K562 (cell line): ENCODE measurements around the gene SRGAP3. TPM values are rescaled to one million over a fixed set of nuclear protein-coding genes. Genes with fewer than 3 reads are reported as not detected.

Source experiments
- ATAC-seq: fragments of 200-7000 bp; cut with Tn5 transposase; 3 replicates; pipeline ENCODE4 v1.9.1; 2020; ENCODE audit warnings: moderate library complexity
- BruUV-seq: library from RNA; stranded (reverse); fragments of 400-500 nt; replicated peaks from 2 replicates; lab custom pipeline; 2021; lab: Mats Ljungman, UMichigan
- CTCF ChIA-PET: fragments of 300-600 bp; formaldehyde crosslinking; extraction: SDS; loops from one replicate; lab custom pipeline; 2021; ENCODE audit warnings: low intra/inter-chr PET ratio; lab: Yijun Ruan, JAX
- POLR2A ChIA-PET: fragments of 300-600, 350-650 bp; sonication (Branson Sonifier 250); formaldehyde crosslinking; extraction: SDS; loops from one replicate; lab custom pipeline; 2021; ENCODE audit warnings: antibody characterized with exemption, inconsistent platforms; lab: Yijun Ruan, JAX
- DNase-seq, 4 experiments: peaks; one replicate each; pipeline versions ENCODE4 v3.0.0 to v3.0.0-alpha.2; 2011 to 2018; ENCODE audit warnings: low spot score in 3 of 4, mixed read lengths in 3 of 4; ENCODE audit errors: extremely low read depth in 1 of 4
- FAIRE-seq: peaks from 2 replicates; lab custom pipeline; 2011; peaks lifted over from hg19 to GRCh38; lab: Jason Lieb, UNC
- H2AFZ ChIP-seq: 2 replicates; pipeline ENCODE4 v1.6.0; 2011; ENCODE audit warnings: low read depth, low read length, control low read depth, inconsistent platforms
- H3K27ac ChIP-seq: fragments of 200-600 bp; 3 replicates; pipeline ENCODE4 v1.8.0; 2011; ENCODE audit warnings: low read depth, mild to moderate bottlenecking, control low read depth, inconsistent platforms, low read length, moderate library complexity, mixed read lengths; ENCODE audit errors: extremely low read depth
- H3K27me3 ChIP-seq, 2 experiments: fragments of 300-600 bp in 1 of 2; 2 replicates in 1 of 2; 3 replicates in 1 of 2; pipeline versions ENCODE4 v1.6.0 to v1.8.0; 2011; ENCODE audit warnings: inconsistent platforms in 2 of 2, low read length in 2 of 2, mild to moderate bottlenecking in 1 of 2, mixed read lengths in 1 of 2, moderate library complexity in 1 of 2; ENCODE audit not compliant: control insufficient read depth in 2 of 2, insufficient read depth in 2 of 2
- H3K36me3 ChIP-seq: fragments of 300-600 bp; 3 replicates; pipeline ENCODE4 v1.8.0; 2011; ENCODE audit warnings: mild to moderate bottlenecking, low read length, inconsistent platforms; ENCODE audit not compliant: control insufficient read depth, insufficient read depth
- H3K4me1 ChIP-seq, 2 experiments: fragments of 200-600 bp in 1 of 2; replicated peaks in 1 of 2; 2 replicates in 1 of 2; 3 replicates in 1 of 2; pipeline versions ENCODE4 v1.5.1 to v1.8.0; 2011; ENCODE audit warnings: inconsistent platforms in 2 of 2, low read length in 2 of 2, mild to moderate bottlenecking in 1 of 2, mixed read lengths in 1 of 2, moderate library complexity in 1 of 2; ENCODE audit not compliant: control insufficient read depth in 2 of 2, insufficient read depth in 2 of 2
- H3K4me2 ChIP-seq: 2 replicates; pipeline ENCODE4 v1.6.1; 2011; ENCODE audit warnings: low read length, control low read depth, inconsistent platforms, mixed read lengths; ENCODE audit not compliant: insufficient read depth
- H3K4me3 ChIP-seq: fragments of 200-600 bp; sonication (generic), shearing (Covaris generic); 2 replicates; pipeline ENCODE4 v1.5.1; 2016; ENCODE audit warnings: control low read depth, inconsistent platforms
- H3K79me2 ChIP-seq: fragments of 200-600 bp; 3 replicates; pipeline ENCODE4 v1.8.0; 2011; ENCODE audit warnings: low read length, inconsistent platforms; ENCODE audit not compliant: control insufficient read depth, insufficient read depth
- H3K9ac ChIP-seq, 2 experiments: 2 replicates each; pipeline versions ENCODE4 v1.6.0 to v1.6.1; 2011; ENCODE audit warnings: low read depth in 2 of 2, low read length in 2 of 2, control low read depth in 1 of 2, inconsistent platforms in 1 of 2, mild to moderate bottlenecking in 1 of 2, mixed read lengths in 1 of 2; ENCODE audit not compliant: insufficient read depth in 1 of 2
- H3K9me1 ChIP-seq: one replicate; pipeline ENCODE4 v1.6.0; 2011; ENCODE audit warnings: inconsistent platforms, mild to moderate bottlenecking, low read length, moderate library complexity; ENCODE audit not compliant: control insufficient read depth, insufficient read depth
- H3K9me3 ChIP-seq: replicated peaks from 2 replicates; pipeline ENCODE4 v1.5.1; 2011; ENCODE audit warnings: low read depth, low read length, inconsistent platforms; ENCODE audit not compliant: control insufficient read depth, insufficient read depth
- H4K20me1 ChIP-seq: replicated peaks from 2 replicates; pipeline ENCODE4 v1.6.1; 2011; ENCODE audit warnings: low read length, inconsistent platforms, mixed read lengths; ENCODE audit not compliant: control insufficient read depth, insufficient read depth
- ELK3 ChIP-seq: fragments of 450-650 bp; formaldehyde crosslinking; IDR thresholded peaks from 2 replicates; pipeline ENCODE4 v1.4.0; 2020; ENCODE audit warnings: mild to moderate bottlenecking
- FOS ChIP-seq: IDR thresholded peaks from 3 replicates; pipeline ENCODE4 v1.6.1; 2011; ENCODE audit not compliant: insufficient read length; ENCODE audit errors: extremely low read depth
- HLTF ChIP-seq: fragments of 450-650 bp; IDR thresholded peaks from 2 replicates; pipeline ENCODE4 v1.6.1; 2016
- HNRNPUL1 ChIP-seq: fragments of 200-400 bp; formaldehyde crosslinking; IDR thresholded peaks from 2 replicates; pipeline ENCODE4 v1.6.1; 2017; ENCODE audit warnings: low read length
- NR2C2 ChIP-seq, 2 experiments: fragments of 200-800 bp in 1 of 2; sonication (Bioruptor generic) in 1 of 2; sonication (generic) in 1 of 2; formaldehyde crosslinking in 1 of 2; IDR thresholded peaks; 2 replicates each; pipeline versions ENCODE4 v1.6.1 to v1.8.0; 2016 to 2022; ENCODE audit warnings: mild to moderate bottlenecking in 1 of 2, missing compliant biosample characterization in 1 of 2, missing genetic modification characterization in 1 of 2, missing genetic modification reagents in 1 of 2
- SREBF2 ChIP-seq: sonication (generic); formaldehyde crosslinking; IDR thresholded peaks from 2 replicates; pipeline ENCODE4 v1.4.0; 2020; ENCODE audit warnings: mild to moderate bottlenecking, missing genetic modification reagents
- TBP ChIP-seq: optimal IDR thresholded peaks from 2 replicates; pipeline ENCODE3; 2011; ENCODE audit warnings: low read depth, low read length, improper control_type of control experiment
- ZNF282 ChIP-seq: sonication (generic); formaldehyde crosslinking; IDR thresholded peaks from 2 replicates; pipeline ENCODE4 v1.8.1; 2023; ENCODE audit warnings: missing genetic modification reagents
- ZNF3 ChIP-seq: fragments of 250-450 bp; sonication (Bioruptor Pico); IDR thresholded peaks from 2 replicates; pipeline ENCODE4 v1.5.0; 2021; ENCODE audit warnings: mild to moderate bottlenecking, moderate library complexity
- WGBS: fragments of 100-300 bp; shearing (Covaris generic); methylation state at CpG from one replicate; pipeline ENCODE4 v1.1.6; 2016; ENCODE audit warnings: low coverage, mixed read lengths; ENCODE audit not compliant: insufficient coverage; ENCODE audit errors: missing lambda C conversion rate; 5-methylcytosine and 5-hydroxymethylcytosine counted together
- in situ Hi-C: fragments of 300-500 bp; cut with MboI; formaldehyde crosslinking; loops from 4 replicates; pipeline ENCODE4 v1.15.0; 2018; ENCODE audit warnings: inconsistent platforms, mixed read lengths
- intact Hi-C: fragments of 100-400 bp; cut with micrococcal nuclease; formaldehyde crosslinking; loops from 2 replicates; pipeline ENCODE4 v1.14.2; 2022
- polyA plus RNA-seq, 8 experiments: library from polyadenylated mRNA; depleted of rRNA in 4 of 8; stranded (reverse) in 5 of 8; unstranded in 3 of 8; fragments of >200 nt; fragmentation: Nextera tagmentation in 2 of 8; fragmentation: Illumina TruSeq in 1 of 8; extraction: Ambion mirVana in 2 of 8; extraction: Trizol in 1 of 8; gene quantifications; 2 replicates each; pipeline versions ENCODE4 v1.2.1 to v1.2.3, GENCODE V29; 2011 to 2014; ENCODE audit warnings: inconsistent platforms in 1 of 8, missing spikeins in 1 of 8
- total RNA-seq, 7 experiments: library from RNA; depleted of rRNA in 6 of 7; stranded (reverse); fragments of >200 nt in 6 of 7; fragmentation: Illumina TruSeq in 2 of 7; extraction: Trizol in 2 of 7; gene quantifications; 2 replicates each; pipeline versions ENCODE4 v1.2.1 to v1.2.3, GENCODE V29; 2011 to 2021; ENCODE audit warnings: low replicate concordance in 1 of 7

The SRGAP3 gene
- total and polyA plus RNA-seq, 9 of the 15 experiments (the other 6 are each of a cell fraction or from before 2014, with no cell fraction given) = 0.11 to 0.85 (median 0.35) TPM; not detected in 2

- no peak overlapping the region for H3K4me3 ChIP-seq
- no peak overlapping the region for H3K27ac ChIP-seq
- H3K9me1 ChIP-seq = no peaks in the 10 kb centered on the region
- no peak overlapping the region for H3K9ac ChIP-seq
- CTCF ChIA-PET = no interaction called here
- no peaks in the 10 kb centered on the region for H4K20me1 ChIP-seq
- ATAC-seq (no peak), FAIRE-seq (no peak), DNase-seq (no peak)
- peaks cover 10 to 25% of the 10 kb centered on the region in 2 experiments; a peak in 4 of 5 replicates for H3K27me3 ChIP-seq
- no peak overlapping the region for H3K4me2 ChIP-seq
- in situ Hi-C loops (no loop called here), intact Hi-C loops (no loop called here)
- no peaks in the 10 kb centered on the region for H3K79me2 ChIP-seq
- 0% methylated on average over 7 of the region's 7 CpGs for WGBS
- BruUV-seq = no TSS peak
- POLR2A ChIA-PET = interaction anchor here (0.6 to 1.2 kb wide), 2 partner anchors 16 to 31 kb away, joined by 3 to 4 read pairs; no protein-coding TSS in a partner anchor
- H2AFZ ChIP-seq = no peak overlapping the region
- no peaks in the 10 kb centered on the region for H3K4me1 ChIP-seq
- H3K36me3 ChIP-seq = no peaks in the 10 kb centered on the region
- no peaks in the 10 kb centered on the region for H3K9me3 ChIP-seq
- TF ChIP-seq HNRNPUL1 = no peak
- TF ChIP-seq FOS = no peak
- TF ChIP-seq HLTF = no peak
- TF ChIP-seq ZNF282 (CRISPR knock-in tag) = no peak
- no peak for TF ChIP-seq NR2C2 (CRISPR knock-in tag; IDR thresholded peaks at IDR 0.05)
- TF ChIP-seq NR2C2 (tag; IDR thresholded peaks at IDR 0.05) = no peak
- TF ChIP-seq TBP = no peak
- no peak for TF ChIP-seq ZNF3 (CRISPR knock-in tag)
- no peak for TF ChIP-seq SREBF2
- no peak for TF ChIP-seq ELK3 (CRISPR knock-in tag)
Observed at GRCh38 chr3:9015250-9015649, 234.2 kb downstream of the SRGAP3 start.
